HepG2 (cell line): ENCODE results near the gene PPM1H. TPM values are rescaled to one million over a fixed set of nuclear protein-coding genes. Genes with fewer than 3 reads are reported as not detected.

Source experiments
- ATF7 ChIP-seq, 2 experiments: fragments of 450-650 bp in 1 of 2; sonication (generic) in 1 of 2; formaldehyde crosslinking in 1 of 2; IDR thresholded peaks; 2 replicates each; pipeline versions ENCODE4 v1.4.0 to v1.6.1; 2016 to 2020; ENCODE audit warnings: antibody characterized with exemption in 1 of 2, mild to moderate bottlenecking in 1 of 2, missing genetic modification reagents in 1 of 2
- HINFP ChIP-seq: sonication (generic); formaldehyde crosslinking; IDR thresholded peaks from 2 replicates; pipeline ENCODE4 v1.4.0; 2020; ENCODE audit warnings: low read depth, mild to moderate bottlenecking, missing genetic modification reagents
- HOXA9 ChIP-seq: sonication (generic); formaldehyde crosslinking; IDR thresholded peaks from 2 replicates; pipeline ENCODE4 v1.8.1; 2022; ENCODE audit warnings: missing genetic modification reagents, mild to moderate bottlenecking, moderate library complexity, borderline replicate concordance
- KLF6 ChIP-seq: IDR thresholded peaks from 2 replicates; pipeline ENCODE4 v1.8.0; 2016; ENCODE audit warnings: missing biosample characterization, missing genetic modification reagents
- MTERF4 ChIP-seq: sonication (generic); formaldehyde crosslinking; IDR thresholded peaks from 2 replicates; pipeline ENCODE4 v1.8.0; 2023; ENCODE audit warnings: mild to moderate bottlenecking, missing genetic modification reagents
- NCOR1 ChIP-seq: fragments of 200-600 bp; sonication (generic); IDR thresholded peaks from 2 replicates; pipeline ENCODE4 v1.7.0; 2017; ENCODE audit warnings: antibody characterized with exemption, low read length, borderline replicate concordance
- TRAFD1 ChIP-seq: sonication (generic); formaldehyde crosslinking; IDR thresholded peaks from 2 replicates; pipeline ENCODE4 v1.5.1; 2020; ENCODE audit warnings: missing genetic modification reagents, mild to moderate bottlenecking, borderline replicate concordance
- ZBTB21 ChIP-seq: sonication (generic); formaldehyde crosslinking; IDR thresholded peaks from 2 replicates; pipeline ENCODE4 v1.4.0; 2020; ENCODE audit warnings: missing genetic modification reagents
- ZBTB25 ChIP-seq: IDR thresholded peaks from 2 replicates; pipeline ENCODE4 v1.6.1; 2018; ENCODE audit warnings: missing genetic modification reagents
- ZBTB39 ChIP-seq: sonication (generic); formaldehyde crosslinking; IDR thresholded peaks from 2 replicates; pipeline ENCODE4 v1.5.0; 2020; ENCODE audit warnings: missing genetic modification reagents
- ZBTB4 ChIP-seq: sonication (generic); formaldehyde crosslinking; IDR thresholded peaks from 2 replicates; pipeline ENCODE4 v1.4.0; 2020; ENCODE audit warnings: missing genetic modification reagents, mild to moderate bottlenecking, borderline replicate concordance
- ZFP62 ChIP-seq: sonication (generic); formaldehyde crosslinking; IDR thresholded peaks from 2 replicates; pipeline ENCODE4 v1.4.0; 2020; ENCODE audit warnings: missing genetic modification reagents
- ZNF34 ChIP-seq: sonication (generic); formaldehyde crosslinking; IDR thresholded peaks from 2 replicates; pipeline ENCODE4 v1.4.0; 2020; ENCODE audit warnings: mild to moderate bottlenecking, missing genetic modification reagents, borderline replicate concordance
- ZNF501 ChIP-seq: sonication (generic); formaldehyde crosslinking; IDR thresholded peaks from 2 replicates; pipeline ENCODE4 v1.5.1; 2020; ENCODE audit warnings: mild to moderate bottlenecking, moderate library complexity, missing genetic modification reagents
- ZNF720 ChIP-seq: sonication (generic); formaldehyde crosslinking; IDR thresholded peaks from 2 replicates; pipeline ENCODE4 v1.4.0; 2020; ENCODE audit warnings: missing genetic modification reagents
- ZNF790 ChIP-seq: sonication (generic); formaldehyde crosslinking; IDR thresholded peaks from 2 replicates; pipeline ENCODE4 v1.8.0; 2022; ENCODE audit warnings: missing genetic modification reagents, mild to moderate bottlenecking, borderline replicate concordance
- polyA plus RNA-seq, 8 experiments: library from polyadenylated mRNA; depleted of rRNA in 3 of 8; stranded (reverse) in 7 of 8; unstranded in 1 of 8; fragments of >200 nt; fragmentation: Illumina TruSeq in 4 of 8; extraction: Trizol in 4 of 8; gene quantifications; 2 replicates each; pipeline versions ENCODE4 v1.2.1 to v1.2.3, GENCODE V29; 2011 to 2016; ENCODE audit warnings: low read depth in 4 of 8, missing spikeins in 1 of 8, mixed read lengths in 1 of 8; ENCODE audit not compliant: insufficient read depth in 1 of 8
- total RNA-seq, 5 experiments: library from RNA; depleted of rRNA; stranded (reverse); fragments of >200 nt; fragmentation: Illumina TruSeq; extraction: Trizol; gene quantifications; 2 replicates each; pipeline ENCODE4 v1.2.3, GENCODE V29; 2016; ENCODE audit warnings: low read depth in 1 of 5

The PPM1H gene
- total and polyA plus RNA-seq, 2 of the 13 experiments (the other 11 are each of a cell fraction or from before 2014, with no cell fraction given), result 29.1 to 38.1 TPM

- TF ChIP-seq ZBTB4 (CRISPR knock-in tag) (0 out of 2 replicates have a peak, but pooled peaks have one; percentile 43), HINFP (CRISPR knock-in tag) (peak; percentile 6; the same call in 1 of the 2 replicates), ZNF501 (peak; percentile 87), ZNF34 (CRISPR knock-in tag) (no peak), ZFP62 (CRISPR knock-in tag) (no peak), MTERF4 (CRISPR knock-in tag) (no peak), ATF7 (IDR thresholded peaks at IDR 0.05) (no peak), ATF7 (CRISPR knock-in tag; IDR thresholded peaks at IDR 0.05) (no peak), ZBTB25 (peak; percentile 82), HOXA9 (CRISPR knock-in tag) (no peak; the same call in 1 of the 2 replicates), ZNF790 (CRISPR knock-in tag) (peak; percentile 41; the same call in 1 of the 2 replicates), NCOR1 (no peak), ZBTB39 (CRISPR knock-in tag) (peak; percentile 44; the same call in 1 of the 2 replicates), ZNF720 (CRISPR knock-in tag) (no peak), ZBTB21 (CRISPR knock-in tag) (peak; percentile 83; the same call in 1 of the 2 replicates), TRAFD1 (CRISPR knock-in tag) (no peak), KLF6 (CRISPR knock-in tag) (peak; percentile 65; the same call in 1 of the 2 replicates)
Observed at GRCh38 chr12:62602255-62603060, 332.5 kb downstream of the PPM1H start (continued).
